Hepatocyte (in vitro differentiated cells): Measurements from ENCODE around the gene PCYT1A. TPM values are rescaled to one million over a fixed set of nuclear protein-coding genes. Genes with fewer than 3 reads are reported as not detected.

Source experiments
- DNase-seq: peaks from one replicate; pipeline ENCODE4 v3.0.0-alpha.2; 2016; ENCODE audit warnings: low spot score
- H2AFZ ChIP-seq: fragments of 200-600 bp; sonication (generic); 2 replicates; pipeline ENCODE4 v1.6.0; 2016; ENCODE audit warnings: antibody characterized with exemption, mild to moderate bottlenecking
- H3K27ac ChIP-seq: fragments of 200-600 bp; sonication (generic); 2 replicates; pipeline ENCODE4 v1.5.1; 2016; ENCODE audit warnings: mild to moderate bottlenecking
- H3K27me3 ChIP-seq: fragments of 200-600 bp; sonication (generic); 2 replicates; pipeline ENCODE4 v1.6.1; 2016
- H3K36me3 ChIP-seq: fragments of 200-600 bp; sonication (generic); replicated peaks from 2 replicates; pipeline ENCODE4 v1.5.1; 2016; ENCODE audit warnings: low read depth; ENCODE audit not compliant: insufficient read depth
- H3K4me1 ChIP-seq: fragments of 200-600 bp; sonication (generic); 2 replicates; pipeline ENCODE4 v1.5.1; 2016; ENCODE audit warnings: mild to moderate bottlenecking, moderate library complexity; ENCODE audit not compliant: insufficient read depth
- H3K4me2 ChIP-seq: fragments of 200-600 bp; sonication (generic); 2 replicates; pipeline ENCODE4 v1.6.0; 2016
- H3K4me3 ChIP-seq: fragments of 200-600 bp; sonication (generic); 2 replicates; pipeline ENCODE4 v1.5.1; 2016; ENCODE audit warnings: mild to moderate bottlenecking
- H3K79me2 ChIP-seq: fragments of 200-600 bp; sonication (generic); 2 replicates; pipeline ENCODE4 v1.6.0; 2017; ENCODE audit warnings: mild to moderate bottlenecking
- H3K9me2 ChIP-seq: fragments of 200-600 bp; sonication (generic); replicated peaks from 2 replicates; pipeline ENCODE4 v1.6.0; 2017; ENCODE audit warnings: mild to moderate bottlenecking; ENCODE audit not compliant: insufficient read depth
- H3K9me3 ChIP-seq: fragments of 200-600 bp; sonication (generic); 2 replicates; pipeline ENCODE4 v1.5.1; 2016; ENCODE audit warnings: low read depth, mild to moderate bottlenecking
- H4K20me1 ChIP-seq: fragments of 200-600 bp; sonication (generic); 2 replicates; pipeline ENCODE4 v1.6.0; 2016; ENCODE audit warnings: mild to moderate bottlenecking; ENCODE audit not compliant: insufficient read depth, poor library complexity, severe bottlenecking
- EZH2 ChIP-seq: fragments of 200-600 bp; sonication (generic); IDR thresholded peaks from 2 replicates; pipeline ENCODE4 v1.6.1; 2016; ENCODE audit warnings: antibody characterized with exemption, mild to moderate bottlenecking, borderline replicate concordance
- EZH2phosphoT487 ChIP-seq: fragments of 200-600 bp; sonication (generic); IDR thresholded peaks from one replicate; pipeline ENCODE4 v1.6.1; 2018; ENCODE audit warnings: antibody characterized with exemption, mild to moderate bottlenecking, low read depth, moderate library complexity; ENCODE audit not compliant: unreplicated experiment, severe bottlenecking
- WGBS: methylation state at CpG from one replicate; pipeline ENCODE4 v1.1.6; 2016; ENCODE audit warnings: low lambda C conversion rate; ENCODE audit errors: missing lambda C conversion rate; 5-methylcytosine and 5-hydroxymethylcytosine counted together
- polyA plus RNA-seq: library from polyadenylated mRNA; unstranded; fragments of >200 nt; fragmentation: Nextera tagmentation; extraction: Ambion mirVana; gene quantifications from 2 replicates; pipeline ENCODE4 v1.2.1, GENCODE V29; 2016
- total RNA-seq: library from RNA; depleted of rRNA; stranded (reverse); fragments of >200 nt; gene quantifications from 2 replicates; pipeline ENCODE4 v1.2.3, GENCODE V29; 2014
- TF ChIP-seq, protein P1 (sequence below): fragments of 200-600 bp; sonication (generic); IDR thresholded peaks from 2 replicates; pipeline ENCODE4 v1.5.1; 2016; ENCODE audit warnings: antibody characterized with exemption, mild to moderate bottlenecking; ENCODE audit not compliant: poor library complexity

The PCYT1A gene
- total and polyA plus RNA-seq, 2 experiments from 2014 or later = 23.8 to 69.7 TPM

- H3K9me3 ChIP-seq = no peaks in the 10 kb centered on the region
- 89% methylated on average over 15 of the region's 17 CpGs for WGBS
Measured at GRCh38 chr3:196197524-196197923, 90.0 kb downstream of the PCYT1A start.

DNA sequence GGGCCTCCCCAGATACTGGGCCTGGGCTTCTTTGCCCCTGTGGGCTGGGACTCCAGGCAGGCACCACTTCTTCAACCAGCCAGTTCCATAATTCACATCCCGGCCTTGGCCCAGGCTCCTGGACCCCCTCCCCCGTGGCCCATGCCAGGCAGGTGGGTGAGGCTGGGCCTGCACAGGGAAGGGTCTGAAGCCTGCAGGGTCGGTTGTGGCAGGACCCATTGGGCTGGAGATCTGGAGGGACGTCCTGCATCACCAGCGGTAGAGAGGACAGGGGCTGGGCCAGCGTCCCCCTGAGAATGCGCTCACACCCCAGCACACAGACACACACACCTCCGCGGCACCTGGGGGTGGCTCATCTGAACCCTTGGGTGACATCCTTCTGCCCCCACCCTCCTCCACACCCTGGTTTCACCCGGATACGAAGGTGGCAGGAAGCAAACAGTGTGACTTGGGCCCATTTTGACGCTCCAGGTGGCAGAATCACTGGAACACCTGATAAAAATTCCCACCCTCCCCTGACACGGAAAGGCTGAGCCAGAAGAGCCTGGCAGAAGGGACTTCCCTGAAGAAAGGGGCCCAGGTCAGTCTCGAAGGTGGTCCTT is 91.8 kb downstream of the PCYT1A start:
- H3K79me2 ChIP-seq = no peaks in the 10 kb centered on the region
- TF ChIP-seq, protein P1, sequence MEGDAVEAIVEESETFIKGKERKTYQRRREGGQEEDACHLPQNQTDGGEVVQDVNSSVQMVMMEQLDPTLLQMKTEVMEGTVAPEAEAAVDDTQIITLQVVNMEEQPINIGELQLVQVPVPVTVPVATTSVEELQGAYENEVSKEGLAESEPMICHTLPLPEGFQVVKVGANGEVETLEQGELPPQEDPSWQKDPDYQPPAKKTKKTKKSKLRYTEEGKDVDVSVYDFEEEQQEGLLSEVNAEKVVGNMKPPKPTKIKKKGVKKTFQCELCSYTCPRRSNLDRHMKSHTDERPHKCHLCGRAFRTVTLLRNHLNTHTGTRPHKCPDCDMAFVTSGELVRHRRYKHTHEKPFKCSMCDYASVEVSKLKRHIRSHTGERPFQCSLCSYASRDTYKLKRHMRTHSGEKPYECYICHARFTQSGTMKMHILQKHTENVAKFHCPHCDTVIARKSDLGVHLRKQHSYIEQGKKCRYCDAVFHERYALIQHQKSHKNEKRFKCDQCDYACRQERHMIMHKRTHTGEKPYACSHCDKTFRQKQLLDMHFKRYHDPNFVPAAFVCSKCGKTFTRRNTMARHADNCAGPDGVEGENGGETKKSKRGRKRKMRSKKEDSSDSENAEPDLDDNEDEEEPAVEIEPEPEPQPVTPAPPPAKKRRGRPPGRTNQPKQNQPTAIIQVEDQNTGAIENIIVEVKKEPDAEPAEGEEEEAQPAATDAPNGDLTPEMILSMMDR = no peak
- TF ChIP-seq EZH2phosphoT487 = no peak
- no peak for TF ChIP-seq EZH2
- no peaks in the 10 kb centered on the region for H4K20me1 ChIP-seq
- peaks cover 12% of the 10 kb centered on the region for H3K4me1 ChIP-seq
- no peak overlapping the region for H3K4me2 ChIP-seq
- H3K27me3 ChIP-seq = no peaks in the 10 kb centered on the region
- H3K27ac ChIP-seq = no peak overlapping the region
- no peaks in the 10 kb centered on the region for H3K36me3 ChIP-seq
- WGBS = 92% methylated on average over 14 of the region's 14 CpGs
- no peak overlapping the region for H2AFZ ChIP-seq
- H3K4me3 ChIP-seq = no peak overlapping the region
- H3K9me3 ChIP-seq = no peaks in the 10 kb centered on the region
- DNase-seq = no peak
- H3K9me2 ChIP-seq = no peaks in the 10 kb centered on the region

More at GRCh38 chr3:196197524-196197923, 90.0 kb downstream of the PCYT1A start:
- H2AFZ ChIP-seq = no peak overlapping the region
- DNase-seq = no peak
- no peak overlapping the region for H3K27ac ChIP-seq
- peaks cover 12% of the 10 kb centered on the region for H3K4me1 ChIP-seq
- no peaks in the 10 kb centered on the region for H4K20me1 ChIP-seq
- no peaks in the 10 kb centered on the region for H3K79me2 ChIP-seq
- H3K4me3 ChIP-seq = no peak overlapping the region
- no peaks in the 10 kb centered on the region for H3K27me3 ChIP-seq
- TF ChIP-seq, protein P1 = no peak
- TF ChIP-seq EZH2phosphoT487 = no peak
- TF ChIP-seq EZH2 = no peak
- no peaks in the 10 kb centered on the region for H3K36me3 ChIP-seq
- H3K4me2 ChIP-seq = no peak overlapping the region
- H3K9me2 ChIP-seq = no peaks in the 10 kb centered on the region

GRCh38 chr3:196194542-196194915 is 93.0 kb downstream of the PCYT1A start:
- Histone ChIP-seq H3K27ac (no peak overlapping the region), H3K4me2 (no peak overlapping the region), H2AFZ (no peak overlapping the region), H3K4me3 (no peak overlapping the region), H3K36me3 (no peaks in the 10 kb centered on the region), H3K4me1 (peaks cover 12% of the 10 kb centered on the region), H3K27me3 (no peaks in the 10 kb centered on the region), H3K79me2 (no peaks in the 10 kb centered on the region), H4K20me1 (no peaks in the 10 kb centered on the region), H3K9me2 (no peaks in the 10 kb centered on the region), H3K9me3 (no peaks in the 10 kb centered on the region)
- no peak for TF ChIP-seq EZH2phosphoT487
- no peak for TF ChIP-seq EZH2
- TF ChIP-seq, protein P1 = no peak
- DNase-seq = no peak
- 86% methylated on average over 5 of the region's 5 CpGs for WGBS
